NCI-H128 (cell line): ENCODE results near the gene ARSD.
"Not testable (repeated sequence)": the region's sequence is repeated elsewhere in the genome, so short reads cannot be mapped to it uniquely, and the experiment has no call there.

ENCODE experiments used
- DNase-seq: peaks from one replicate; lab custom pipeline; 2025; ENCODE audit not compliant: unreplicated experiment; lab: John Stamatoyannopoulos, UW

ARSD gene

DNA sequence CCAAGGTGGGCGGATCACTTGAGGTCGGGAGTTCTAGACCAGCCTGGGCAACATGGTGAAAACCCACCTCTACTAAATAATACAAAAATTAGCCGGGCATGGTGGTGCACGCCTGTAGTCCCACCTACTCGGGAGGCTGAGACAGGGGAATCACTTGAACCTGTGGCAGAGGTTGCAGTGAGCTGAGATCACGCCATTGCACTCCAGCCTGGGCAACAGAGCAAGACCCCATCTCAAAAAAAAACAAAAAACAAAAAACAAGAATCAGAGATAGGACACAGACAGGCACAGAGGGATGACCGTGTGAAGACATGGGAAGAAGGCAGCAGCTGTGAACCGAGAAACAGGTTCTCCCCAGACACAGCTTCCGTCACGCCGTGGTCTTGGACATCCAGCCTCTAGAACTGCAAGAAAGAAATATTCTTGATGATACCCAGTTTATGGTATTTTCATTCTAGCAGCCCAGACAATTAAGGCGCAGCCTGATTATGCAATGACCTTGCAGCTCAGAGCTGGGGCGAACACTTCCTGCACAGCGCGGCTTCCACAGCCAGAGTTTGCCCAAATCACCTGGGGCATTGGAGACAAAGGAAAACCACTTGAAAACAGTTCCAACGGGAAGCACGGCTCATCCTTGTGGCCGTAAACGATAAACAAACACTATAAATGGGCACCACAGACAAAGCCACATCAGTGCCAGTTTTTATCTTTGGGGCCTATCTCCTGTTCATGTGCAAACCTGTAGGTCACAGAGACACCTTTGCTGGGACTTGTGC lies 4.2 kb upstream of the ARSD start:
- DNase-seq: no peak

DNA sequence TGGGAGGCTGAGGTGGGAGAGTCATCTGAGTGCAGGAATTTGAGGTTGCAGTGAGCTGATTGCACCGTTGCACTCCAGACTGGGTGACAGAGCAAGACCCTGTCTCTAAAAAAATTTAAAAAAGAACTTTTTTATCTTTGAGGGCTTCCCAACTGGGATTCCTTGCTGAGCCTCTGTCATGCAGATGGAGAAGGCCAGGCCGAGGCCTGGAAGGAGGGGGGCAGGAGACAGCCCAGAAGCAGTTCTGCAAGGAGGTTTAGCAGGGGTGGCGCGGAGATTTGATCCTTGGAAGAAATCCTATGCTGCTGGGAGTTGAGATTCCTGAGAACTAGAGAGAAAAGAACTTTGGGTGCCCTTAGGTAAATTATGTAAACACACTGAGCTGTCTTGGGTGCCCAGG lies 2.5 kb upstream of the ARSD start:
- DNase-seq: no peak

DNA sequence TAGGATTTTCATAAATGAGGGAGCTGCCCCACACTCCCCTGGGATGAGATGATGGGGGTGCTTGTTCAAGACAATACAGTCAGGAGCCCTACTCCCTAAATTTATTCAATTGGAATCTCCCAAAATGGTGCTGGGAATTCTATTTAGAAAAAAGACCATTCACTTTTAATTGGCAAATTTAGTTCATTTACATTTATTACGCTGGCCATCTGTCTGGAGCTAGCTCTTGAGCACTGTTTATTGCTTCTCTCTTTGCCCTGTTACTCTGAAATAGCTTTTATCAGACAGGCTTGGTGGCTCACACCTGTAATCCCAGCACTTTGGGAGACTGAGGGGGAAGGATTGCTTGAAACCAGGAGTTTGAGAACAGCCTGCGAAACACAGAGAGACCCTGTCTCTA lies 2.0 kb upstream of the ARSD start:
- DNase-seq: no peak

DNA sequence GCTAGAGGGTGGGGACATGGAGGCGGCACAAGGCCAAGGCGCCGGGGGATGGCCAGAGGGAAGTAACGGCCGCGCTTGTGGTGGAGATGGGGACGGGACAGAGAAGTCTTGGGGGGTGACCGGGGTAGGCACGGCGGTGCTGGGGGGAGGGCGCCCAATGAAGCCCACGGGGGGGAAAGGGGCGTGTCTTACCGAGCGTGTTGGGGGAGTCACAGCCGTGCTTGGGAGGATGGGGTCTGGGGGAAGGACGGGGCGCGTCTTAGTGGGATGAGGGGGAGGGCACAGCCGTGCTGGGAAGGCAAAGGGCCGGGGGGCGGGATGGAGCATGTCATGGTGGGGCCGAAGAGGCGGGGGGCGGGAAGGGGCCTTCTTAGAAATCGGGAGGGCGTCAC lies 952 bp downstream of the ARSD start:
- no peak for DNase-seq

DNA sequence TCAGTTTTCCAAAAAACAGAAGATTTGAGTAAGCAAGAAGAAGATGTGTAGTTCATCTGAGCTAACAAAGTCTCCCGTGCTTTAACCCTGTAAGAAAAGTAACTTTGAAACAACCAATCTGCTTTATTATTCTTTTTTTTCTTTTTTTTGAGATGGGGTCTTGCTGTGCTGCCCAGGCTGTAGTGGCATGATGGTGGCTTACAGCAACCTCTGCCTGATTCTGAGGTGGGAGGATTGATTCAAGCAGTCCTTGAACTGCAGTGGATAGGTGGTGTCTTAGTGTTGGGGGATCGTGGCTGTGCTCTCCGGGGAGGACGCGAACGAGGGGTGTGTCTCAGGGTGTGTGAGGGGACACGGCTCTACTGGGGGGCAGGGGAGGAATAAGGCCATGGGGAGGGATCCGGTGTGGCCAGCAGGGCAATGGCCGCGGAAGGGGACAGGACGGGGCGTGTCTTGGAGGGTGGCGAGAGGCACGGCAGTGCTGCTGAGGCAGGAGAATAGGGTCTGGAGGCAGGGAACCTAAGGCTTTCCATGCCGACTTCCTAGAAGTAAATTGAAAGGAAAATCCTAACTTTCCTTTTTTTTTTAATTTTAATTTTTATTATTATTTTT lies 2.4 kb downstream of the ARSD start:
- no peak for DNase-seq

DNA sequence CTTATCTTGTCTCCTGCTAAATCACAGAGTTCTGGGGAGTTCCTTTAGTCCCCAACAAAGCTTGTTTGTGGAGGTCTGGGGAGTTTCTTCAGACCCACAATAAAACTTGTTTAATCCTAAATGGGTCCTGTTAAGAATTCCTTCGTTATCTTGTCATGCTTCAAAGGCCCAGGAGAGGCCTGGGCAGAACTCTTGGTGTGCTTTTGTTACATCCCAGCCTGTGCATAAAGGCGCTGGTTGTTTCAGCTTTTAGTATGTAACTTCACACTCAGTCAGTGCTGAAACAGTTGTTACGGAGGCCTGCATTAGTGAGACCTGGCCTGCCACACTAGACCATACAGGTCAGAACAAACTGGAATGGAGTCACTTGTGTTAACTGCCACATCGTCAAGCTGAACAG lies 2.9 kb downstream of the ARSD start:
- not testable (repeated sequence) for DNase-seq

DNA sequence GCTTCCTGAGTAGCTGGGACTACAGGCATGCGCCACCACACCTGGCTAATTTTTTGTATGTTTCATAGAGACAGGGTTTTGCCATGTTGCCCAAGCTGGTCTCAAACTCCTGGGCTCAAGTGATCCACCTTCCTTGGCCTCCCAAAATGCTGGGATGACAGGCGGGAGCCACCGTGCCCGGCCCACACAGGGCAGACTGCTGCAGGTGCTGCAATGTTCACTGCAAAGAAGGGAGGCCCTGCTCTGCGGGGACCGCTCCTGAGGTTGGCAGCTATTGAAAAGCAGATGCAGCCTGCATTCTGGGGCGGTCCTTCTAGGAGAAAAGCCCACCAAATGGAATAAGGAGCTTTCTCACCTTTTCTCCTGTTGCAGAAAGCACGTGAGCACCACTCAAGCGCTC lies 5.0 kb downstream of the ARSD start:
- no peak for DNase-seq

DNA sequence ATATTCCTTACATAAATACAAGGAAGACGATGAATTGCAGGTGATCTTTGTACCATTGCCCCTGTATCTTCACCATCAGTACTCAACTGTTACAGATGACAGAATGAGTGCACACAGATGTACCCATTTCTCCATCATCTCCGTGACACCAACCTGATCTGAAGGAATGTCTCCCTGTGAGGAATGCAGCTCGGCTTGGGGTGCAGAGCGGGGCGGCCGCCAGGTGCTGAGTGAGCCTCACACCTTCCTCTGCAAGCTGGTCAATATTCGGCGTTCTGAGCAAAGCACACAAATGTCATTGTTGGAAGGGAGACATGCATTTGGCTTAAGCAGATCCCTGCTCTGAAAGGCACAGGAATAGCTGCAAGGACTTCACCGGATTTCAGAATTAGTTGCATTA lies 7.4 kb downstream of the ARSD start:
- DNase-seq: no peak

DNA sequence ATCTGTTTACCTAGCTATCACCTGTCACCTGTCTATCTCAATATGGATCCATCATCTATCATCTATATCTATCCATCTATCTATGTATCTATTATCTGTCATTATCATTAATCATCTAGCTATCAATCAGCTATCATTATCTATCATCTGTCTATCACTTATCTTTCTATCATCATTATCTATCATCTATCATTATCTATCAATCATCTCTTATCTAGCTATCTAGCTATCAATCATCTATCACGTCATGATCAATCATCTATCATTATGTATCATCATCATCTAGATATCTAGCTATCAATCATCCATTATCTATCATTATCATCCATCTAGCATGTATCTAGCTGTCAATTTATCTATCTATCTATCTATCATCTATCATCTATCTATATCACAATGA lies 7.9 kb downstream of the ARSD start:
- DNase-seq: no peak

DNA sequence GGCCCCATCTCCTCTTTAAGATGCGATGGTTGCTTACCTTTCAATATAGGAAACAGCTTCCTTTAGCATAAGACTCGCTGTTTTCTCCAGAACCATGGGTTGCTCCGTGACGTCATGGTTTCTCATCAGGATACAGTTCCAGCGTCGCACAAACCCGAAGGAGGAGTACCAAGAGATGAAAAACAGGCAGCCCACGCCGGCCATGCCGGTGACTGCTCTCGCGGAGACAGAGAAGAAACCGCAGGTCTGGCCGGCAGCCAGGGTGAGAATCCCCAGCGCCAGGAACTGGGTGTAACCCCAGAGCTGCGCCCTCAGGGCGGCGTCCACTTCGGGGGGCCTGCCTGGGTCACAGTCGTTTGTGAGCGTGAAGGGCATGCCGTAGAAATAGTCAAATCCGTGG lies 11.4 kb downstream of the ARSD start:
- no peak for DNase-seq

DNA sequence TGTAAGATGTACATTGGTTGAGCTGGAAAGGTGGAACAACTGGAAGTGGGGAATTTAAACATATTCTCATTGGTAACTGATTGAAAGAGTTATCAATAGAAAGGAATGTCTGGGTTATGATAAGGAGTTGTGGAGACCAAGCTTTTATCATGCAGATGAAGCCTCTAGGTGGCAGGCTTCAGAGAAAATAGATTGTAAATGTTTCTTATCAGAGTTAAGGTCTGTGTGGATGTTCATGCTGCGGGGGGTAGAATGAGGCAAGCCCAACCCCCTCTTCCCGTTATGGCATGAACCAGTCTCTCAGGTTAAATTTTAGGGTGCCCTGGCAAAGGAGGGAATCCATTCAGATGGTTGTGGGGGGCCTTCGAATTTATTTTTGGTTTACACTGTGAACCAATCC lies 16.0 kb downstream of the ARSD start:
- DNase-seq: no peak

DNA sequence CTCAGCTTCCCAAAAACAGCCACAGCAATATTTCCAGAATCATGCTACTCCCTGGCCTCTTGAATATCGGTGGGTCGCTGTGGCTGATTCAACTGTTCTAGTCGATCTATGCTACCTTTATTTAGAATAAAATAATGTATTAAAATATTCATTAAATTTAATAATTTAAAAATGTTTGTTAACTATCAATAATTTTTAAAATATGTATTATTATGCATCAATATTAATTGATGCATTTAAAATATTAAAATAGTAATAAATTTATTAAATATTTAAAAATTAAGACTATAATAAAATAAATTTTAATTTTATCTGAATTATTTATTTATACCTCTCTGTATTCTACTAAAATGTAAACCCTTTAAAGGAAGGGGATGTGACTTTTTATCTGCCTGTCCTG lies 19.0 kb downstream of the ARSD start:
- DNase-seq: no peak

DNA sequence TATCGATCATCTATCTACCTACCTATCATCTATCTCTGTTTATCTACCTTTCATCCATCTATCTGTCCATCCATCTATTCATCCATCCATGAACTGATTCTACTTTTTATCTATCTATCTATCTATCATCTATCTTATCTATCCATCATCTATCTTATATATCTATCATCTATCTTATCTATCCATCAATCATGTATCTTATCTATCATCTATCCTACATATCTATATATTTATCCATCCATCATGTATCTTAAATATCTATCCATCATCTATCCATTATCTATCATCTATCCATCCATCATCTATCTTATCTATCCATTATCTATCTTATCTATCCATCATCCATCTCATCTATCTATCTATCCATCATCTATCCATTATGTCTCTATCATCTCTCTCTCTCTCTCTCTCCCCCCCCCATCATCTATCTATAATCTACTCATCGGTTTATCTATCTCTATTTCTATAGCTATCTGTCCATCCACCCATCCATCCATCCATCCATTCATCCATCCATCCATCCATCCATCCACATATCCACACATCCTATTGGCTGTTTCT lies 20.9 kb downstream of the ARSD start:
- no peak for DNase-seq

DNA sequence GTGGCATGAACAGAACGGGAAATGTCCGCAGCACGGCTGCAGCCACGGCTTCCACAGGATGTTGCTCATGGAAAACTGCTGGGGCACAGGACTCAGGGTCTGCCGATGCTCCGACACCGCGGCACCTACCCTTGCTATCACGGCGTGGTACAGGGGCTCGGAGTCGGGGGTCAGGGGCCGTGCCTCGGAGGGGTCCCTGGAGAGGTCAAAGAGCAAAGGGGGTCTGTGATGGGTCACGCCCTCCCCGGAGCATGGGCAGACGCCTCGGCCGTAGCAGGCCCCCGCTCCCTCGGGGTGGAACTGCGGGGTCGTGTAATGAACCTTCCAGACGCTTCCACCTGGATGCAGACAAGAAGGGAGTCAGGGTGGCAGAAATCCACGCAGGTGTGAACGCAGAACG lies 21.8 kb downstream of the ARSD start:
- no peak for DNase-seq

DNA sequence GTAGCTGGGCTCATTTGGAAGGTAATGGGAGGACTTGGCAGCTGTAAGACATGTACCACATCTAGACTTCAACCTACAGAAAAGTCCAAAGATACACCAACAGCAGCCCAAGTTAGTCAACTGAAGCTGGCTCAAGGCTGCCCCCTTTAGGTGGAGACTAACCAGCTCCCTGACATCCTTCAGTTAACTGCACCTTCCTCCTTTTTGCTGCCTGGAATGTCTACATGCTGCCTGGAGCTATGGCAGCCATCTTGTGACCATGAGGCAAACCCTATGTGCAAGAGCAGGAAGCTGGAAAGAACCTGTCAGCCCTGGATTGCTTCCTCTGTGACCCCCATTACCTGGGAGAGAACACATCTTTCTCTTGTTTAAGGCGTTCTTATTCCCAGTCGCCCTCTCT lies 25.8 kb downstream of the ARSD start:
- DNase-seq: no peak

DNA sequence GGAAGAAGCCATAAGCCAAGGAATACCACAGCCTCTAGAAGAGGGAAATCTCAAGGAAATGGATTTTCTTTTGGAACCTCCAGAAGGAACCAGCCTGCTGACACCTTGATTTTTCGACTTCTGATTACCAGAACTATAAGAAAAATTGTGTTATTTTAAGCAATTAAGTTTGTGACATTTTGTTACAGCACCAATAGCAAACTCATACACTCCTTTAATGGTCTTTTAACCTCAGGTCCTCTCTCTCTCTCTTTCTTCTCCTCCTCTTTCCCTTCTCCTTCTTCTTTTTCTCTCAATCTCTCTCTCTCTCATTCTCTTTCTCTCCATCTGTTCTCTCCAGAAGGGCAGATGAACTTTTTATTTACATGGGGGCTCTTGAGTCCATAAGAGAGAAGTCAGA lies 26.3 kb downstream of the ARSD start:
- DNase-seq: no peak

DNA sequence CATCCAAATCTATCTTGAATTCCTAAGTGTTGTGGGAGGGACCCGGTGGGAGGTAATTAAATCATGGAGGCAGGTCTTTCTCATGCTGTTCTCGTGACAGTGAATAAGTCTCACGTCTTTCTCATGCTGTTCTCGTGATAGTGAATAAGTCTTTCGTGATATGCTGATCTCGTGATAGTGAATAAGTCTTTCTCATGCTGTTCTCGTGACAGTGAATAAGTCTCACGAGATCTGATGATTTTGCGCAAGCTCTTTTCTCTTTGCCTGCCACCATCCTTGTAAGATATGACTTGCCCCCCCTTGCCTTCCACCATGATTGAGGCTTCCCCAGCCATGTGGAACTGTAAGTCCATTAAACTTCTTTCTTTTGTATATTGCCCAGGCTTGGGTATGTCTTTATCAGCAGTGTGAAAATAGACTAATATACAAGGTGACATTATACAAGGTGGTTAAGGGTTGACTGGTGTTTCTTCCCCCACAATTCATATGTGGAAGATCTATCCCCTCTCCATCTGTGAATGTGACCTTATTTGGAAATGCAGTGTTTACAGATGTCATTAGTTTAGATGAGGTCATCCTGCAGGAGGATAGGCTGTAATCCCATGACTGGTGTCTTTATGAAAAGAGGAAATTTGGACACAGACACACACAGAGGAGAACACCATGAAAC lies 27.6 kb downstream of the ARSD start:
- no peak for DNase-seq

DNA sequence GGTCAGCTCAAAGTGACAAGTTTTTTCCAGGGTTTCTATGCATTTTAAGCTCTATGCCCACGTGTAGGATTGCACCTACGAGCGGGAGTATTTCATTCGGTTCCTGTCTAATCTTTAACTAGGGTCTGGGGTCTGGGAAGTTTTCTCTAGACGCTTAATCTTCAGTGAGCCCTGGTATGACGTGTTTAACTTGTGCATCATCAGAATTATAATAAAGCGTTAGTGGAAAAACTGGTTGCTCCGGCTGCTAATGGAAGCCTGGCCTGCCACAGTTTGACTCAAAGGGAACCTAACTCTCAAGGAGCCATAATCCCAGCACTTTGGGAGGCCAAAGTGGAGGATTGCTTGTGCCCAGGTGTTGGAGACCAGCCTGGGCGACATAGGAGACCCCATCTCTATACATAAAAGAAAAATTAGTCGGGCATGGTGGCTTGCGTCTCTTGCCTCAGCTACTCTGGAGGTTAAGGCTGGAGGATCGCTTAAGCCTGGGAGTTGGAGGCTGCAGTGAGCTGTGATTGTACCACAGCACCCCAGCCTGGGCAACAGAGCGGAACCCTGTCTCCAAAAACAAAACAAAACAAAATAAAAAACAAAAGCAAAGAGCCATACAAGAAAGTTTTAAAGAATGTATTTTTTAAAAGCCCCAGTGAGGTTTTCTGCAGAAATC lies 30.2 kb downstream of the ARSD start:
- no peak for DNase-seq

DNA sequence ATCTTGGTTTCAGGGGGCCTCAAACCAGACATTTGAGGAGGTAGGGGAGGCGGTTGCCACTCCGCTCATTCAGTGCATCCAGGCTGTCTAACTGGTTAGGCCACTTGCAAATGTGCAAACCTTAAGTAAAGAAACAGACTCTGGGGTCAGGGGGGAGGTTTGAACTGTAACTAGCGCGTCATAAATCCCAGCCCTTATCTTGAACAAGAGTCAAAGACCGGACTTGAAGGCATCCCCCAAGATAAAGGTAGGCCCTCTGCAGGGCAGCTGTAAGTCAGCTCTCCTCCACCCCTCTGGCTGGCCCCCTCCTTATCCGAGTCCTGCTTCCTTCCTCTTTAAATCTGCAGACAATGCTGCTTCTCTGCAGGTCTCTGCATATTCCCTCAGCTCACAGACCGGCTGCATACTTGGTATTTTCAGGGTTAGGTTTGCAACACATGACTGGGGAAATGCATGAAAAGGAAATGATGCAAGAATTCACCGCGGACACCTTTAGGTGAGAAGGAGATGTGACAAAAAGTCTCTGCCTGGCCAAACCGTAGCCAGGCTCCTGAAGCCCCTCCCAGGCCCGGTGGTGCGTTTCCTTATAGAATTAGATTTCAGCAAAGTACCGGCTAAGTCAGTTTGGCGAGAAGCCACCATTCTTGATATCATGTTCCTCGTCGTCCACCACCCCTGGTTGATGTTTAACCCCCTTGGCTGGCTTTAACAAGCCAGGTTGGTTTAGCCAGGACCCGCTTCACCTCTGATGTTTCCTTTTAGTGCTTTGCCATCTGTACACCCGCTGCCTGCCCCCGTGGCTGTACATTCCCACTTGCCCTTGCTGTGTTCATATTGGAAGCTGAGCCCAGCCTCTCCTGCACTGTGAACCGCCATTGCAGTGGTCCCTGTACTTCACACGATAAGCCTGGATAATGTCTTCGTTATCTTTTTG lies 31.2 kb downstream of the ARSD start:
- not testable (repeated sequence) for DNase-seq

DNA sequence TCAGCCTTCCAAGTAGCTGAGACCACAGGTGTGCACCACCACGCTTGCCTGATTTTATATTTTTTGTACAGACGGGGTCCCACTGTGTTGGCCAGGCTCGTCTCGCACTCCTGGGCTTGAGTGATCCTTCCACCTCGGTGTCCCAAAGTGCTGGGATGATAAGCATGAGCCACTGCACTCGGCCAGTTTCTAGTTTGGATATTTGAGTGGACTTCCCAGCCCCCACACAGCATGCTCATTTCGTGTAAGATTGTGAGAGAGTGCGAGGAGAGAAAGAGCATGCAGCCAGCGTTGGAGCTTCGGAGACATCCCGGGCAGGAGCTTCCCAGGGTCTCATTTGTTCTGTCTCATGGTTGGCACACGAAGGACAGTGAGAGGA lies 31.8 kb downstream of the ARSD start:
- DNase-seq: no peak

DNA sequence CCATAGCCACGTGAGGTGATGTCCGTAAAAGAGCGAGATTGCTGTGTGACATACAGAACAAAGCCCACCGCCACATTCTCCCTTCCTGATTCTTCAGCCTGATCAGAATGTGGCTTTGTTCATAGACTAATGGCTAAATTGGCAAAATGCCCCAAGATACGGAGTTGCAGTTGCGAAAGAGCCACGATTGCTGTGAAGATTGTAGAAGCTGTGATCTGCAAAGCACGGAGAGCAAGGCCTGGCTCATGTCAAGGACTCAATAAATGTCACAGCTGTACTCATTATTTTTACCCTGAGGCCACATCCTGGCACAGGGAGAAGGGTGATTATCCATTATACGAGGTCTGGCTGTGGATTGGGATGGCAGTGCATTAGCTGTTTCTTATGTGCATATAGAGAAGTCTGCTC lies 34.2 kb downstream of the ARSD start:
- DNase-seq: no peak
